ENCODE measurements around the gene OR52E2. TPM values are rescaled to one million over a fixed set of nuclear protein-coding genes. Genes with fewer than 3 reads are reported as not detected.
"Not testable (repeated sequence)": the region's sequence is repeated elsewhere in the genome, so short reads cannot be mapped to it uniquely, and the experiment has no call there.

OR52E2 gene
- total RNA-seq, 1 experiment from 2014 or later: not detected

DNA sequence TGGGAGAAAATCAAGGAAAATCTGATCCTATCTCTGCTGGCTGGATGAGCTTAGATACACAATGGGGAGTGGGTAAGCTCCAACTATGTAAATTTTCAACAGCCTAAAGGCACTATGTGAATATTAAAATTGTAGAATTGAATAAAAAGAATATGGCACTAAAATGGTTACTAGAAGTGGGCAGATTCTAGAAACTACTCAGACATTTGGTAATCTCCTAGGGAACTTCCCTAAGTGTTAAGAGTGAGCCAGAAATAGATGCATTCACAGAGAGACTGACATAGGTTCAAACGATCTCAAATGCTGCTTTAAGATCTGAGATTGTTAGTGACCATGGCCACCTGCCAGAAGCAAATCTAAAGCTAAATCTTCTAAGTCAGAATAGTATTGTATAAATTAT is 5.6 kb upstream of the OR52E2 start:
- no peaks in the 10 kb centered on the region for H3K36me3 Mint-ChIP-seq (ENCODE audit: insufficient read depth, unreplicated experiment)
- H3K27ac Mint-ChIP-seq (ENCODE audit: unreplicated experiment): no peak overlapping the region
- no peaks in the 10 kb centered on the region for H3K27me3 ChIP-seq (replicated peaks; ENCODE audit: control insufficient read depth, insufficient read depth, low read length)
- POLR2A ChIA-PET: no interaction called here
- no peaks in the 10 kb centered on the region for H3K36me3 ChIP-seq (ENCODE audit: control insufficient read depth, insufficient read depth, low read length)
- peaks cover 11% of the 10 kb centered on the region for H3K27me3 Mint-ChIP-seq (ENCODE audit: insufficient read depth, unreplicated experiment)
- H3K4me1 ChIP-seq: no peaks in the 10 kb centered on the region
- intact Hi-C loops (cut with micrococcal nuclease; ENCODE audit: unreplicated experiment): no loop called here
- no peaks in the 10 kb centered on the region for H3K9me3 Mint-ChIP-seq (ENCODE audit: unreplicated experiment)
- H3K4me3 ChIP-seq (ENCODE audit: low read depth, low read length): no peak overlapping the region
- no TSS peak for BruUV-seq (replicated peaks)
- TF ChIP-seq, protein P1, sequence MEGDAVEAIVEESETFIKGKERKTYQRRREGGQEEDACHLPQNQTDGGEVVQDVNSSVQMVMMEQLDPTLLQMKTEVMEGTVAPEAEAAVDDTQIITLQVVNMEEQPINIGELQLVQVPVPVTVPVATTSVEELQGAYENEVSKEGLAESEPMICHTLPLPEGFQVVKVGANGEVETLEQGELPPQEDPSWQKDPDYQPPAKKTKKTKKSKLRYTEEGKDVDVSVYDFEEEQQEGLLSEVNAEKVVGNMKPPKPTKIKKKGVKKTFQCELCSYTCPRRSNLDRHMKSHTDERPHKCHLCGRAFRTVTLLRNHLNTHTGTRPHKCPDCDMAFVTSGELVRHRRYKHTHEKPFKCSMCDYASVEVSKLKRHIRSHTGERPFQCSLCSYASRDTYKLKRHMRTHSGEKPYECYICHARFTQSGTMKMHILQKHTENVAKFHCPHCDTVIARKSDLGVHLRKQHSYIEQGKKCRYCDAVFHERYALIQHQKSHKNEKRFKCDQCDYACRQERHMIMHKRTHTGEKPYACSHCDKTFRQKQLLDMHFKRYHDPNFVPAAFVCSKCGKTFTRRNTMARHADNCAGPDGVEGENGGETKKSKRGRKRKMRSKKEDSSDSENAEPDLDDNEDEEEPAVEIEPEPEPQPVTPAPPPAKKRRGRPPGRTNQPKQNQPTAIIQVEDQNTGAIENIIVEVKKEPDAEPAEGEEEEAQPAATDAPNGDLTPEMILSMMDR (IDR thresholded peaks at IDR 0.05; ENCODE audit: insufficient read depth in 1 of 2, low read depth in 1 of 2, low read length in 1 of 2, severe bottlenecking in 1 of 2, unreplicated experiment in 1 of 2): no peak
- no peak for DNase-seq
- no peaks in the 10 kb centered on the region for H3K9me3 ChIP-seq
- no peak overlapping the region for H3K4me3 Mint-ChIP-seq (ENCODE audit: unreplicated experiment)
- CTCF ChIA-PET: no interaction called here
- H3K4me1 Mint-ChIP-seq (ENCODE audit: low read depth, unreplicated experiment): no peaks in the 10 kb centered on the region

DNA sequence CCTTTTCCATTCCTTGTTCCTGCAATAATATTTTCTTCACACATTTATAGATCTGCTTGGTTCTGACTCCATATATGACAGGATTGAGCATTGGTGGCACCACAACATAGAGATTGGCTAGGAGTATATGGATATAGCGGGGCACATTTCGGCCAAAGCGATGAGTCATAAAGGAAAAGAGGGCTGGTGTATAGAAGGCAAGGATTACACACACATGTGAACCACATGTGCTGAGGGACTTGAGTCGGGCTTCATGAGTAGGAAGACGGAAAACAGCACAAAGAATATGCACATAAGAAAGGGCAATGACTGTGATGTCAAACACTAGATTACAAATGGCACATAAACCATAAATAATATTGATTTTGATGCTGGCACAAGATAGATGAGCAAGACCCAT is 748 bp downstream of the OR52E2 start:
- H3K36me3 Mint-ChIP-seq (ENCODE audit: insufficient read depth, unreplicated experiment); H3K4me1 ChIP-seq; intact Hi-C loops (cut with micrococcal nuclease; ENCODE audit: unreplicated experiment); H3K27me3 ChIP-seq (replicated peaks; ENCODE audit: control insufficient read depth, insufficient read depth, low read length); CTCF ChIA-PET; H3K9me3 ChIP-seq; H3K4me1 Mint-ChIP-seq (ENCODE audit: low read depth, unreplicated experiment); H3K27ac Mint-ChIP-seq (ENCODE audit: unreplicated experiment); H3K4me3 Mint-ChIP-seq (ENCODE audit: unreplicated experiment); BruUV-seq (replicated peaks); POLR2A ChIA-PET; H3K9me3 Mint-ChIP-seq (ENCODE audit: unreplicated experiment); H3K36me3 ChIP-seq (ENCODE audit: control insufficient read depth, insufficient read depth, low read length); DNase-seq; H3K27me3 Mint-ChIP-seq (ENCODE audit: insufficient read depth, unreplicated experiment); H3K4me3 ChIP-seq (ENCODE audit: low read depth, low read length): not testable (repeated sequence)

DNA sequence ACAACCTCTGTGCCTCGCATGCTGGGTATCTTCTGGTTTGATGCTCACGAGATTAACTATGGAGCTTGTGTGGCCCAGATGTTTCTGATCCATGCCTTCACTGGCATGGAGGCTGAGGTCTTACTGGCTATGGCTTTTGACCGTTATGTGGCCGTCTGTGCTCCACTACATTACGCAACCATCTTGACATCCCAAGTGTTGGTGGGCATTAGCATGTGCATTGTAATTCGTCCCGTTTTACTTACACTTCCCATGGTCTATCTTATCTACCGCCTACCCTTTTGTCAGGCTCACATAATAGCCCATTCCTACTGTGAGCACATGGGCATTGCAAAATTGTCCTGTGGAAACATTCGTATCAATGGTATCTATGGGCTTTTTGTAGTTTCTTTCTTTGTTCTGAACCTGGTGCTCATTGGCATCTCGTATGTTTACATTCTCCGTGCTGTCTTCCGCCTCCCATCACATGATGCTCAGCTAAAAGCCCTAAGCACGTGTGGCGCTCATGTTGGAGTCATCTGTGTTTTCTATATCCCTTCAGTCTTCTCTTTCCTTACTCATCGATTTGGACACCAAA is 12.6 kb downstream of the OR52E2 start:
- intact Hi-C loops (cut with micrococcal nuclease; ENCODE audit: unreplicated experiment): no loop called here
- POLR2A ChIA-PET: no interaction called here
- no peaks in the 10 kb centered on the region for H3K36me3 ChIP-seq (ENCODE audit: control insufficient read depth, insufficient read depth, low read length)
- no peaks in the 10 kb centered on the region for H3K9me3 Mint-ChIP-seq (ENCODE audit: unreplicated experiment)
- no peaks in the 10 kb centered on the region for H3K27me3 ChIP-seq (replicated peaks; ENCODE audit: control insufficient read depth, insufficient read depth, low read length)
- no peaks in the 10 kb centered on the region for H3K4me1 Mint-ChIP-seq (ENCODE audit: low read depth, unreplicated experiment)
- H3K36me3 Mint-ChIP-seq (ENCODE audit: insufficient read depth, unreplicated experiment): no peaks in the 10 kb centered on the region
- peaks cover 4% of the 10 kb centered on the region for H3K27me3 Mint-ChIP-seq (ENCODE audit: insufficient read depth, unreplicated experiment)
- no peak overlapping the region for H3K4me3 ChIP-seq (ENCODE audit: low read depth, low read length)
- BruUV-seq (replicated peaks): no TSS peak
- H3K4me1 ChIP-seq: no peaks in the 10 kb centered on the region
- no peak for DNase-seq
- no peak overlapping the region for H3K4me3 Mint-ChIP-seq (ENCODE audit: unreplicated experiment)
- CTCF ChIA-PET: no interaction called here
- TF ChIP-seq, protein P1 (IDR thresholded peaks at IDR 0.05; ENCODE audit: insufficient read depth in 1 of 2, low read depth in 1 of 2, low read length in 1 of 2, severe bottlenecking in 1 of 2, unreplicated experiment in 1 of 2): no peak
- no peak overlapping the region for H3K27ac Mint-ChIP-seq (ENCODE audit: unreplicated experiment)
- no peaks in the 10 kb centered on the region for H3K9me3 ChIP-seq

DNA sequence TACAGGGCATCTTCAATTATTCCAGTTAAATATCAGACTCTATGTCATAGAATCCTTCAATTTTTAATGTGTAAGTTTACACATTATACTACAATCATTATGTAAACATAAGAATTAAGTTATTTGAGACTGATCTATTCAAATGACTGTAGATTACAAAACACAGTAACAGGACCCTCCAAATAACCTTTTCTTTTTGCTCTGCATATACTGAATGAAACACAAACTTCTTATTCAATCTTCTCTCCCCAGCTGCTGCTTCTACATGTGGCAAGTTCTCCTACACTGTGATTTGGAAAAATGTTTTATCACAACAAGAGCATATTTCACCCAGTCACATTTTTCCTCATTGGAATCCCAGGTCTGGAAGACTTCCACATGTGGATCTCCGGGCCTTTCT is 13.2 kb downstream of the OR52E2 start, which contains the start of gene OR52J3:
Gene OR52J3, plus strand, starts transcription at position 301 of the 400 bp plus-strand sequence. Its CDS starts 0 bp downstream, at position 301.
- no peaks in the 10 kb centered on the region for H3K36me3 ChIP-seq (ENCODE audit: control insufficient read depth, insufficient read depth, low read length)
- Mint-ChIP-seq H3K27me3 (ENCODE audit: insufficient read depth, unreplicated experiment) (peaks cover 4% of the 10 kb centered on the region), H3K4me3 (ENCODE audit: unreplicated experiment) (no peak within 1 kb of the TSS), H3K9me3 (ENCODE audit: unreplicated experiment) (no peaks in the 10 kb centered on the region), H3K27ac (ENCODE audit: unreplicated experiment) (no peak within 1 kb of the TSS), H3K36me3 (ENCODE audit: insufficient read depth, unreplicated experiment) (no peaks in the 10 kb centered on the region), H3K4me1 (ENCODE audit: low read depth, unreplicated experiment) (no peaks in the 10 kb centered on the region)
- intact Hi-C loops (cut with micrococcal nuclease; ENCODE audit: unreplicated experiment): no loop called here
- POLR2A ChIA-PET: no interaction called here
- CTCF ChIA-PET: no interaction called here
- TF ChIP-seq, protein P1 (IDR thresholded peaks at IDR 0.05; ENCODE audit: insufficient read depth in 1 of 2, low read depth in 1 of 2, low read length in 1 of 2, severe bottlenecking in 1 of 2, unreplicated experiment in 1 of 2): no peak
- H3K9me3 ChIP-seq: no peaks in the 10 kb centered on the region
- no peaks in the 10 kb centered on the region for H3K4me1 ChIP-seq
- DNase-seq: no peak
- BruUV-seq (replicated peaks): no TSS peak
- H3K27me3 ChIP-seq (replicated peaks; ENCODE audit: control insufficient read depth, insufficient read depth, low read length): no peaks in the 10 kb centered on the region
- no peak within 1 kb of the TSS for H3K4me3 ChIP-seq (ENCODE audit: low read depth, low read length)
